DMS153 treated with DMSO at 0.1 percent for 48 hours (cell line): ENCODE measurements around the gene AJM1.

Experiments used
- DNase-seq: peaks from one replicate; lab custom pipeline; 2025; ENCODE audit not compliant: unreplicated experiment; lab: John Stamatoyannopoulos, UW

AJM1 gene

GRCh38 chr9:136853596-136854112 is 11.4 kb downstream of the AJM1 start:
- DNase-seq, result no peak

GRCh38 chr9:136854113-136854841 is 12.0 kb downstream of the AJM1 start:
- no peak for DNase-seq

DNA sequence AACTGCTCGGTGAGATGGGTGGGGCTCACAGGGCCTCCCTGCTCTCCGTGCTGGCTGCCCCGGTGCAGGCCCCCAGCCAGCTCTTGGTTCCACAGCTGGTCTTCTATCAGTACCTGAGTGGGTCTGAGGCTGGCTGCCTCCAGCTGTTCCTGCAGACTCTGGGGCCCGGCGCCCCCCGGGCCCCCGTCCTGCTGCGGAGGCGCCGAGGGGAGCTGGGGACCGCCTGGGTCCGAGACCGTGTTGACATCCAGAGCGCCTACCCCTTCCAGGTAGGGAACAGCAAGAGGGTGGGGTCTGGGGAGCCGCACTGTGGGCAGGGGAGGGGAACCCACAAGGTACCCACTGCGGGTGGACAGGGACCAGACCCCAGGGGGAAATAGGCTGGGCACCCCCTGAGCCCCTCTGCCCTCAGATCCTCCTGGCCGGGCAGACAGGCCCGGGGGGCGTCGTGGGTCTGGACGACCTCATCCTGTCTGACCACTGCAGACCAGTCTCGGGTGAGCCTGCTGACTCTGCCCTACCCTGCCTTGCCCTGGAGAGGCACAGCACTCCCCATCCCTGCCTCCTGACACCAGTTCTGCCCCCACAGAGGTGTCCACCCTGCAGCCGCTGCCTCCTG is 12.7 kb downstream of the AJM1 start:
- DNase-seq, result no peak

DNA sequence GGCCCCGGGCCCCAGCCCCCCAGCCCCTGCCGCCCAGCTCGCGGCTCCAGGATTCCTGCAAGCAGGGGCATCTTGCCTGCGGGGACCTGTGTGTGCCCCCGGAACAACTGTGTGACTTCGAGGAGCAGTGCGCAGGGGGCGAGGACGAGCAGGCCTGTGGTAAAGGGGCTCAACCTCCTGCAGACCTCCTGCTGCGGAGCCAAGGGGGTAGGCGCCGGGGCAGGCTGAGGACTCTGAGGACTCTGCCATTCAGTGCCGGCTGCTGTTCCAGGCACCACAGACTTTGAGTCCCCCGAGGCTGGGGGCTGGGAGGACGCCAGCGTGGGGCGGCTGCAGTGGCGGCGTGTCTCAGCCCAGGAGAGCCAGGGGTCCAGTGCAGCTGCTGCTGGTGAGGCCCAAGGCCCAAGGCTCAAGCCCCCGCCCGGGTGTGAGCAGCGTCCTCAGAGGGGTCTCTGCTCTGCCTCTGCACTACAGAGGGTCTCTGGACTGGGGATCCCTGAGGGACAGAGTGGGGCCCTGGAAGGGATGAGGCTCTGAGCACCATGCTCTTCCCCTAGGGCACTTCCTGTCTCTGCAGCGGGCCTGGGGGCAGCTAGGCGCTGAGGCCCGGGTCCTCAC is 13.3 kb downstream of the AJM1 start:
- DNase-seq, result no peak

- no peak for DNase-seq
Observed at GRCh38 chr9:136856079-136856476, 13.8 kb downstream of the AJM1 start.

DNA sequence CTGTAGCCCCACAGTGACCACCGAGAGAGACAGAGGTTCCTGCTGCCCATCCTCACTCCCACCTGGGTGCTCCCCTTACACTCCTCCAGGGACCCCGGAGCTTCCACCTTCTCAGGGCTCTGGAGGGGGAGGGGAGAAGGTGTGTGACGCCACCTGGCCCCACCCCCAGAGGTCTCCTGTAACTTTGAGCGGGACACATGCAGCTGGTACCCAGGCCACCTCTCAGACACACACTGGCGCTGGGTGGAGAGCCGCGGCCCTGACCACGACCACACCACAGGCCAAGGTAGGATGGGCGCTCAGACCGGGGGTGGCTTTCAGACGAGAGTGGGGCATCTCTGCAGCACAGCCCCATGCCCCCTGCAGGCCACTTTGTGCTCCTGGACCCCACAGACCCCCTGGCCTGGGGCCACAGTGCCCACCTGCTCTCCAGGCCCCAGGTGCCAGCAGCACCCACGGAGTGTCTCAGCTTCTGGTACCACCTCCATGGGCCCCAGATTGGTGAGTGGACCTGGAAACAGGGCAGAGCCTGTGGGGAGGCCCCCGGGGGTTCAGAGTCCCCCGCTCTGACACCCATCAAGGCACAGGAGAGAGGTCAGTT is 14.4 kb downstream of the AJM1 start:
- DNase-seq, result no peak

DNA sequence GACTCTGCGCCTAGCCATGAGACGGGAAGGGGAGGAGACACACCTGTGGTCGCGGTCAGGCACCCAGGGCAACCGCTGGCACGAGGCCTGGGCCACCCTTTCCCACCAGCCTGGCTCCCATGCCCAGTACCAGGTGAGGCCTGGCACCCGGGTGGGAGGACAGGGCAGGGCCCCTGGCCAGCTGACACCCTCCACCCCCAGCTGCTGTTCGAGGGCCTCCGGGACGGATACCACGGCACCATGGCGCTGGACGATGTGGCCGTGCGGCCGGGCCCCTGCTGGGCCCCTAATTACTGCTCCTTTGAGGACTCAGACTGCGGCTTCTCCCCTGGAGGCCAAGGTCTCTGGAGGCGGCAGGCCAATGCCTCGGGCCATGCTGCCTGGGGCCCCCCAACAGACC is 14.9 kb downstream of the AJM1 start:
- no peak for DNase-seq

DNA sequence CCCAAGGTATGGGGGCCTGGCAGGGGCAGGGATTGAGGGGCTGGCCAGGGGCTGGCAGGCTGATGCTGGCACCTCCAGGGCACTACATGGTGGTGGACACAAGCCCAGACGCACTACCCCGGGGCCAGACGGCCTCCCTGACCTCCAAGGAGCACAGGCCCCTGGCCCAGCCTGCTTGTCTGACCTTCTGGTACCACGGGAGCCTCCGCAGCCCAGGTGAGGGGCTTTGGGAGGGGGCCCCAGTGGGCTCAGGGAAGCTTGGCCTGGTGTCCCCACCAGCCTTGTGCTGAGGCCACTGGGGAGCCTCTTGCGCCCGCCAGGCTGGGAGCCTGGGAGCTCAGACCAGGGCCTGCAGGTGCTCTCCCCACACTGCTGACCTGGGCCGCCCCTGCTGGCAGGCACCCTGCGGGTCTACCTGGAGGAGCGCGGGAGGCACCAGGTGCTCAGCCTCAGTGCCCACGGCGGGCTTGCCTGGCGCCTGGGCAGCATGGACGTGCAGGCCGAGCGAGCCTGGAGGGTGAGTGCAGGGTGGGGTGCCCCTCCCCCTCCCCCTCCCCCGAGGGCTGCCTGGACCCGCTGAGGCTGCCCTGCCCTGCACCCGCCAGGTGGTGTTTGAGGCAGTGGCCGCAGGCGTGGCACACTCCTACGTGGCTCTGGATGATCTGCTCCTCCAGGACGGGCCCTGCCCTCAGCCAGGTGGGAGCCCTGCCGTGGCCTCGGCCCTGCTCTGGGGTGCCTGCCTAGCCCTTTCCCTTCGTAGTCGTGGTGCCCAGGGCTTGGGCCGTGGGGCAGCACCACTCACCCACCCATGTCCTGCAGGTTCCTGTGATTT is 15.5 kb downstream of the AJM1 start:
- no peak for DNase-seq

DNA sequence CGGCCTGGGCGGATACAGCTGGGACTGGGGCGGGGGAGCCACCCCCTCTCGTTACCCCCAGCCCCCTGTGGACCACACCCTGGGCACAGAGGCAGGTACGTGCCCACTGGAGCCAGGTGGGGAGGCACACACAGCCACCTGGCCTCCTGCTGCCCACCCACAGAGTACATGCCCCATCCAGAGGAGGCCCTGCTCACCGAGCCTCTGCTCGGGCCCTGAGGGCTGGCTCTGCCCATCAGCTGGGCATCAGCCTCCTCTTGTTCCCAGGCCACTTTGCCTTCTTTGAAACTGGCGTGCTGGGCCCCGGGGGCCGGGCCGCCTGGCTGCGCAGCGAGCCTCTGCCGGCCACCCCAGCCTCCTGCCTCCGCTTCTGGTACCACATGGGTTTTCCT is 16.2 kb downstream of the AJM1 start:
- no peak for DNase-seq

GRCh38 chr9:136858844-136859757 is 16.8 kb downstream of the AJM1 start:
- no peak for DNase-seq

GRCh38 chr9:136860529-136860928 is 18.3 kb downstream of the AJM1 start:
- no peak for DNase-seq

- no peak for DNase-seq
Observed at GRCh38 chr9:136860933-136861873, 18.9 kb downstream of the AJM1 start.

DNA sequence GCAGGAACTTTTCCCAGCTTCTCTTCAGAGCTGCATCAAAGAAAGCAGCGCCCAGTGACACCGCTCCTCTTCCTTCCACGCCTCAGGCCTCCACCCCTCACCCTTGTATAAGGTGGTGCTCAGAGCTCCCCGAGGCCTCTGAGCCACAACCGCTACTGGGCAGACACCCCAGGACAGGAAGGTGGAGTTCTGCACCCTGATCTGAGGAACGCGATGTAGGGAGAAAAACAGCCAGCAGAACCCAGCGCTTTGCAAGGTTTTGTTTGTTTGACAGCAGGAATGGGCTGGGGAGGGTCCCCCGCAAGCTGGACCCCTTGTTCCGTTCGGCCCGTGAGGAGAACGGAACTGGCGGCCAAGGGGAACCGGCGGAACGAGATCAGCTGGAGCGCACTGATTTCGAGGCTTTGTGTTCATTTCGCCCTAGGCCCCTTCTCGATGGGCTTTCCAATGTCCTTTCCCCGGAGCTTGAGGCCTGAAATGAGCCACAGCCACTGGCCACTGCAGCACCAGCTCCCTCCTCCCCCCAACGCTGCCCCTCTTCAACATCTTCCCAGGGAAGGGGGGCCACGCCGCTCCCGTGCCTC is 19.7 kb downstream of the AJM1 start:
- DNase-seq, result no peak

GRCh38 chr9:136862849-136863622 is 20.8 kb downstream of the AJM1 start:
- no peak for DNase-seq

- DNase-seq, result no peak
Observed at GRCh38 chr9:136863623-136864273, 21.5 kb downstream of the AJM1 start.

DNA sequence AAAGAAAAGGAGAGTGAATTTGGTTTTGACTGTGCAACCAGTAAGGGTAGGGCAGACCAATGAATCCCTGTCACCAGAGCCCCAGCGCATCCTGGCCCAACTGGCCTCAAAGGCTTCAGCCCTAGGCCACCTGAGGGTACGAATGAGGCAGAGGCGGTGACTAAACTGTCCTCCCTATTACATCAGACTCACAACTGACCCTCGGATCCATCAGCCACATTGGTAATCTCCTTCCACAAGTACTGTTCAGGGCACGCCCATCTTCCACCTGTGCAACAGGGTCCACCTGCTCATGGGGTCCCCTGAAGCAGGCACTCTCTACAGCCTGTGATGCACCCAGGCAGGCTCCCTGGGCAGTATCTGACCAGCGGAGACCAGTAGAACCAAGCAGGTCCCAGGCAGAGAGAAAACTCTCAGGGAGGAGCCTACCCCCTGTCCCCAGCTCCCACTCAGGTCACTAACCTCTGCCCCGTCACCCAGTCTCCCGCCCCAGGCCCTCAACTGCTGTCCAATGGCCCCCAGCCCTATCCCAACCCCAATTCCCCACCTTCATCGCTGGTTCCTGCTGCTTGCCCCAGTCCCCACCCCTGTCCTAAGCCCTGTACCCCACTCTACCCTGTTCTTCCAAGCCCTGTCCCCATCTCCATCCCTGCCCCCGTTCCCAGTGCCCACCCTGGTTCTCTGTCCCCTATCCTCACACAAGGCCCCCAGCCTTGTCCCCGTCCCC is 22.9 kb downstream of the AJM1 start:
- no peak for DNase-seq

DNA sequence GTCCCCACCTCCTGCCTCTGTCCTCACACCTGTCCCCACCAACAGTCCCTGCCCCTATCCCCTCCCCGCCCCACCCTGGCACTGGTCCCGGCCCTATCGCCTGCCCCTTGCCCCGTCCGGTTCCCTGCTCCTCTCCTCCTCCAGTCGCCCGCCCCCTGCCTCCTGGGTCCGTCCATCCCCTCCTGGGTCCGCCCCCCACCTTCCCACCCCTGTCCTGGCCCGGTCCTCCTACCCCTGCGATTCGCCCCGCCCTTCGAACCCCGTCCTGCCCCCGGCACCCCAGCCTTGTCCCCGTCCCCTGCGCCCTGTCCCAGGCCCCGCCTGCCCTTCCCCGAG is 23.5 kb downstream of the AJM1 start:
- DNase-seq, result no peak
